GM12878 (cell line): ENCODE data around the gene TFF1. TPM values are rescaled to one million over a fixed set of nuclear protein-coding genes. Genes with fewer than 3 reads are reported as not detected.

Experiments used
- ATAC-seq: fragments of 200-7000 bp; cut with Tn5 transposase; 3 replicates; pipeline ENCODE4 v1.9.1; 2020; ENCODE audit warnings: mild to moderate bottlenecking, moderate library complexity
- BruUV-seq: library from RNA; stranded (reverse); fragments of 400-500 nt; replicated peaks from 2 replicates; lab custom pipeline; 2021; lab: Mats Ljungman, UMichigan
- CTCF ChIA-PET: fragments of 300-600 bp; sonication (Branson Sonifier 250); formaldehyde crosslinking; extraction: SDS; loops from one replicate; lab custom pipeline; 2021; ENCODE audit warnings: inconsistent platforms; lab: Yijun Ruan, JAX
- POLR2A ChIA-PET: fragments of 350-600 bp; formaldehyde crosslinking; extraction: SDS; loops from one replicate; lab custom pipeline; 2021; ENCODE audit warnings: inconsistent platforms; lab: Charles Lee
- RAD21 ChIA-PET: fragments of 300-600 bp; sonication (Branson Sonifier 250); formaldehyde crosslinking; loops from one replicate; lab custom pipeline; 2023; ENCODE audit warnings: antibody characterized with exemption; ENCODE audit not compliant: unreplicated experiment; lab: Charles Lee
- SMC1A ChIA-PET: fragments of 300-600 bp; sonication (Branson Sonifier 250); formaldehyde crosslinking; loops from one replicate; lab custom pipeline; 2023; ENCODE audit not compliant: unreplicated experiment, uncharacterized antibody; lab: Charles Lee
- DNase-seq: peaks from one replicate; pipeline ENCODE4 v3.0.0-alpha.2; 2011; ENCODE audit warnings: low read depth, low spot score
- FAIRE-seq: peaks from 3 replicates; lab custom pipeline; 2011; peaks lifted over from hg19 to GRCh38; lab: Jason Lieb, UNC
- H2AFZ ChIP-seq: 2 replicates; pipeline ENCODE4 v1.6.0; 2011; ENCODE audit warnings: low read depth, low read length, control low read depth; ENCODE audit not compliant: control insufficient read depth
- H3K27ac ChIP-seq: 2 replicates; pipeline ENCODE4 v1.5.1; 2011; ENCODE audit warnings: control low read depth; ENCODE audit not compliant: control insufficient read depth, insufficient read depth
- H3K27me3 ChIP-seq, 2 experiments: replicated peaks in 1 of 2; 2 replicates each; pipeline versions ENCODE4 v1.6.0 to v1.6.1; 2011; ENCODE audit warnings: low read length in 1 of 2; ENCODE audit not compliant: control insufficient read depth in 2 of 2, insufficient read depth in 2 of 2
- H3K36me3 ChIP-seq, 2 experiments: 2 replicates each; pipeline ENCODE4 v1.5.1; 2011; ENCODE audit warnings: low read length in 1 of 2; ENCODE audit not compliant: control insufficient read depth in 2 of 2, insufficient read depth in 2 of 2
- H3K4me1 ChIP-seq: 2 replicates; pipeline ENCODE4 v1.6.1; 2011; ENCODE audit warnings: mild to moderate bottlenecking, low read length, moderate library complexity, mixed read lengths; ENCODE audit not compliant: control insufficient read depth, insufficient read depth
- H3K4me2 ChIP-seq: 2 replicates; pipeline ENCODE4 v1.6.0; 2011; ENCODE audit warnings: control low read depth; ENCODE audit not compliant: control insufficient read depth, insufficient read depth
- H3K4me3 ChIP-seq: fragments of 200-600 bp; sonication (generic); 2 replicates; pipeline ENCODE4 v1.5.1; 2016
- H3K79me2 ChIP-seq: 2 replicates; pipeline ENCODE4 v1.6.0; 2011; ENCODE audit warnings: low read length; ENCODE audit not compliant: control insufficient read depth, insufficient read depth
- H3K9ac ChIP-seq: 2 replicates; pipeline ENCODE4 v1.8.0; 2011; ENCODE audit warnings: low read length, control low read depth, mixed read lengths; ENCODE audit not compliant: control insufficient read depth, insufficient read depth
- H3K9me3 ChIP-seq: replicated peaks from 3 replicates; pipeline ENCODE4 v1.5.1; 2011; ENCODE audit warnings: mild to moderate bottlenecking, low read length; ENCODE audit not compliant: control insufficient read depth, insufficient read depth
- H4K20me1 ChIP-seq: 2 replicates; pipeline ENCODE4 v1.6.0; 2011; ENCODE audit not compliant: control insufficient read depth, insufficient read depth
- ASH2L ChIP-seq: fragments of 300-600, 200-600 bp; sonication (generic); IDR thresholded peaks from 2 replicates; pipeline ENCODE4 v1.6.1; 2017; ENCODE audit warnings: low read depth, mild to moderate bottlenecking, borderline replicate concordance
- CREM ChIP-seq: IDR thresholded peaks from 2 replicates; pipeline ENCODE4 v1.6.1; 2014; ENCODE audit warnings: antibody characterized with exemption, low read depth
- EZH2 ChIP-seq: IDR thresholded peaks from 2 replicates; pipeline ENCODE4 v1.6.1; 2012; ENCODE audit warnings: low read depth, mild to moderate bottlenecking, control low read depth, inconsistent platforms, low read length, borderline replicate concordance; ENCODE audit not compliant: control insufficient read depth
- FOXM1 ChIP-seq: IDR thresholded peaks from 2 replicates; pipeline ENCODE4 v1.6.1; 2012; ENCODE audit warnings: low read depth, mild to moderate bottlenecking, inconsistent platforms, low read length, moderate library complexity
- GATAD2B ChIP-seq: fragments of 450-650 bp; conservative IDR thresholded peaks from 2 replicates; pipeline ENCODE4 v1.6.1; 2017; ENCODE audit warnings: low read depth, mild to moderate bottlenecking, moderate library complexity
- HCFC1 ChIP-seq: fragments of 150-350 bp; IDR thresholded peaks from 2 replicates; pipeline ENCODE4 v1.6.1; 2014; ENCODE audit warnings: low read length
- IRF3 ChIP-seq: fragments of 450-650 bp; IDR thresholded peaks from 2 replicates; pipeline ENCODE4 v1.6.1; 2014; ENCODE audit warnings: mild to moderate bottlenecking
- KDM1A ChIP-seq: fragments of 200-600 bp; sonication (generic); IDR thresholded peaks from 2 replicates; pipeline ENCODE4 v1.6.1; 2016; ENCODE audit warnings: borderline replicate concordance
- NFXL1 ChIP-seq: fragments of 450-650 bp; IDR thresholded peaks from 2 replicates; pipeline ENCODE4 v1.6.1; 2017; ENCODE audit warnings: antibody characterized with exemption, mild to moderate bottlenecking, borderline replicate concordance
- RB1 ChIP-seq: fragments of 450-650 bp; formaldehyde crosslinking; IDR thresholded peaks from 2 replicates; pipeline ENCODE4 v1.6.1; 2017; ENCODE audit warnings: mild to moderate bottlenecking, borderline replicate concordance
- SMAD5 ChIP-seq: IDR thresholded peaks from 2 replicates; pipeline ENCODE4 v1.6.1; 2016; ENCODE audit warnings: antibody characterized with exemption, low read depth
- SUPT20H ChIP-seq: IDR thresholded peaks from 2 replicates; pipeline ENCODE4 v1.6.1; 2011; ENCODE audit warnings: low read depth, mild to moderate bottlenecking, low read length, moderate library complexity, borderline replicate concordance; ENCODE audit not compliant: control insufficient read depth
- ZBED1 ChIP-seq: IDR thresholded peaks from 2 replicates; pipeline ENCODE4 v1.6.1; 2016; ENCODE audit warnings: borderline replicate concordance
- ZNF217 ChIP-seq: fragments of 450-650 bp; IDR thresholded peaks from 2 replicates; pipeline ENCODE4 v1.6.1; 2017; ENCODE audit warnings: antibody characterized with exemption, mild to moderate bottlenecking
- ZNF622 ChIP-seq: fragments of 450-650 bp; IDR thresholded peaks from 2 replicates; pipeline ENCODE4 v1.6.1; 2017; ENCODE audit warnings: mild to moderate bottlenecking, inconsistent platforms
- in situ Hi-C: fragments of 300-500 bp; cut with MboI; formaldehyde crosslinking; loops from 9 replicates; pipeline ENCODE4 v1.14.3; 2018; ENCODE audit warnings: mixed read lengths
- intact Hi-C: fragments of 100-400 bp; cut with micrococcal nuclease; formaldehyde crosslinking; loops from one replicate; pipeline ENCODE4 v1.14.2; 2022; ENCODE audit not compliant: unreplicated experiment
- polyA plus RNA-seq, 11 experiments: library from polyadenylated mRNA; depleted of rRNA in 4 of 11; unstranded in 6 of 11; stranded (reverse) in 5 of 11; fragments of >200 nt; fragmentation: Nextera tagmentation in 4 of 11; fragmentation: Illumina TruSeq in 1 of 11; extraction: Ambion mirVana in 4 of 11; extraction: Trizol in 1 of 11; gene quantifications; 1 replicate in 1 of 11; 2 replicates in 10 of 11; pipeline versions ENCODE4 v1.2.1 to v1.2.3, GENCODE V29; 2011 to 2016; ENCODE audit warnings: inconsistent platforms in 2 of 11, missing spikeins in 2 of 11, low read depth in 1 of 11
- total RNA-seq, 4 experiments: library from RNA; depleted of rRNA in 3 of 4; stranded (reverse); fragments of >200 nt in 3 of 4; fragmentation: Illumina TruSeq in 1 of 4; extraction: Trizol in 1 of 4; gene quantifications; 2 replicates each; pipeline versions ENCODE4 v1.2.1 to v1.2.3, GENCODE V29; 2013 to 2021

Gene TFF1
- total and polyA plus RNA-seq, 10 of the 15 experiments (the other 5 are each of a cell fraction or from before 2014, with no cell fraction given), result 0.13 TPM; not detected in 9

- ATAC-seq, result no peak
- no peak for TF ChIP-seq ASH2L
- TF ChIP-seq NFXL1, result no peak
- TF ChIP-seq SUPT20H, result no peak
- no peak for TF ChIP-seq HCFC1
- TF ChIP-seq ZNF622, result no peak
- no peak for TF ChIP-seq FOXM1
- no peak for TF ChIP-seq ZBED1
- no peak for TF ChIP-seq CREM
- no peak for TF ChIP-seq SMAD5
- TF ChIP-seq GATAD2B, result no peak
- TF ChIP-seq RB1, result no peak
- no peak for TF ChIP-seq EZH2
- TF ChIP-seq IRF3, result no peak
- no peak for TF ChIP-seq ZNF217
- TF ChIP-seq KDM1A, result no peak
- TF ChIP-seq, all 136 proteins: peak for 0
Observed at GRCh38 chr21:42331660-42332059, 34.7 kb downstream of the TFF1 start.

More at GRCh38 chr21:42331660-42332059, 34.7 kb downstream of the TFF1 start:
- RAD21 ChIA-PET, result interaction anchor here (0.9 to 2.7 kb wide), 4 partner anchors 17 to 207 kb away, joined by 3 to 8 read pairs (median 7); partner anchors contain the start of gene TFF3
- H3K79me2 ChIP-seq, result no peaks in the 10 kb centered on the region
- peaks cover 3% of the 10 kb centered on the region; the same call in 1 of the 2 replicates for H3K4me1 ChIP-seq
- no peak overlapping the region for H2AFZ ChIP-seq
- DNase-seq (no peak), FAIRE-seq (no peak)
- no peak overlapping the region for H3K27ac ChIP-seq
- BruUV-seq, result no TSS peak
- POLR2A ChIA-PET, result no interaction called here
- no peaks in the 10 kb centered on the region; the same call in 2 of the 3 replicates for H3K9me3 ChIP-seq
- H3K9ac ChIP-seq, result no peak overlapping the region
- CTCF ChIA-PET, result interaction anchor here (0.9 to 2.5 kb wide), 4 partner anchors 12 to 119 kb away, joined by 3 to 22 read pairs (median 3); no protein-coding TSS in a partner anchor
- in situ Hi-C loops, result no loop called here
- no peak overlapping the region for H3K4me2 ChIP-seq
- no peak overlapping the region for H3K4me3 ChIP-seq
- no peaks in the 10 kb centered on the region for H3K27me3 ChIP-seq
- no peaks in the 10 kb centered on the region for H4K20me1 ChIP-seq
- no peaks in the 10 kb centered on the region for H3K36me3 ChIP-seq
- SMC1A ChIA-PET, result interaction anchor here (1.1 to 1.7 kb wide), 2 partner anchors 12 to 46 kb away, joined by 3 to 5 read pairs; no protein-coding TSS in a partner anchor
- intact Hi-C loops, result loop anchor here (5.0 kb wide), 1 partner anchor 44 kb away; no protein-coding TSS in a partner anchor
